HepG2 (cell line): ENCODE results near the gene PTGDR2.

ENCODE experiments used
- BRCA1 ChIP-seq: sonication (generic); formaldehyde crosslinking; IDR thresholded peaks from 2 replicates; pipeline ENCODE4 v1.4.0; 2020; ENCODE audit warnings: missing genetic modification reagents
- CTCF ChIP-seq: sonication (generic); formaldehyde crosslinking; IDR thresholded peaks from 2 replicates; pipeline ENCODE4 v1.5.0; 2020; ENCODE audit warnings: mild to moderate bottlenecking, missing genetic modification reagents, moderate library complexity
- MLX ChIP-seq: IDR thresholded peaks from 2 replicates; pipeline ENCODE4 v1.6.1; 2016
- MTF1 ChIP-seq: sonication (generic); formaldehyde crosslinking; IDR thresholded peaks from 2 replicates; pipeline ENCODE4 v1.5.0; 2020; ENCODE audit warnings: missing genetic modification reagents
- POLR2A ChIP-seq, 2 experiments: IDR thresholded peaks; 2 replicates each; pipeline ENCODE4 v1.6.1; 2011; ENCODE audit warnings: low read depth in 2 of 2, low read length in 2 of 2, mild to moderate bottlenecking in 1 of 2, moderate library complexity in 1 of 2; ENCODE audit not compliant: insufficient read depth in 1 of 2

- TF ChIP-seq MLX (CRISPR knock-in tag) (no peak), BRCA1 (CRISPR knock-in tag) (no peak), CTCF (no peak), POLR2A (IDR thresholded peaks at IDR 0.05; ENCODE audit: insufficient read depth in 1 of 2, low read depth in 2 of 2, low read length in 2 of 2) (no peak), MTF1 (no peak)
These were observed 9.2 kb upstream of the PTGDR2 start for GRCh38 chr11:60864856-60865513.
